EL (cell line): ENCODE results near the gene SOD1.
A peak's percentile ranks its signal among the peaks of the same experiment; 100 is the strongest.
"Not testable (repeated sequence)": the region's sequence is repeated elsewhere in the genome, so short reads cannot be mapped to it uniquely, and the experiment has no call there.

Source experiments
- DNase-seq: peaks from one replicate; pipeline ENCODE4 v3.0.0-alpha.2; 2016

The SOD1 gene

DNA sequence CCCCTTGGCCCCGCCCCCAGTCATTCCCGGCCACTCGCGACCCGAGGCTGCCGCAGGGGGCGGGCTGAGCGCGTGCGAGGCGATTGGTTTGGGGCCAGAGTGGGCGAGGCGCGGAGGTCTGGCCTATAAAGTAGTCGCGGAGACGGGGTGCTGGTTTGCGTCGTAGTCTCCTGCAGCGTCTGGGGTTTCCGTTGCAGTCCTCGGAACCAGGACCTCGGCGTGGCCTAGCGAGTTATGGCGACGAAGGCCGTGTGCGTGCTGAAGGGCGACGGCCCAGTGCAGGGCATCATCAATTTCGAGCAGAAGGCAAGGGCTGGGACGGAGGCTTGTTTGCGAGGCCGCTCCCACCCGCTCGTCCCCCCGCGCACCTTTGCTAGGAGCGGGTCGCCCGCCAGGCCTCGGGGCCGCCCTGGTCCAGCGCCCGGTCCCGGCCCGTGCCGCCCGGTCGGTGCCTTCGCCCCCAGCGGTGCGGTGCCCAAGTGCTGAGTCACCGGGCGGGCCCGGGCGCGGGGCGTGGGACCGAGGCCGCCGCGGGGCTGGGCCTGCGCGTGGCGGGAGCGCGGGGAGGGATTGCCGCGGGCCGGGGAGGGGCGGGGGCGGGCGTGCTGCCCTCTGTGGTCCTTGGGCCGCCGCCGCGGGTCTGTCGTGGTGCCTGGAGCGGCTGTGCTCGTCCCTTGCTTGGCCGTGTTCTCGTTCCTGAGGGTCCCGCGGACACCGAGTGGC is at the start of gene SOD1:
SOD1 (plus strand) TSS at position 158 of the 723 bp plus-strand sequence; CDS start at position 235, 77 bp downstream.
- peak; percentile 93 for DNase-seq

GRCh38 chr21:31611445-31611844 is 48.0 kb upstream of the SOD1 start:
- no peak for DNase-seq

GRCh38 chr21:31612894-31613785 is 46.4 kb upstream of the SOD1 start:
- peak; percentile 15 for DNase-seq

GRCh38 chr21:31614705-31615104 is 44.8 kb upstream of the SOD1 start:
- no peak for DNase-seq

GRCh38 chr21:31616216-31616615 is 43.3 kb upstream of the SOD1 start:
- no peak for DNase-seq

DNA sequence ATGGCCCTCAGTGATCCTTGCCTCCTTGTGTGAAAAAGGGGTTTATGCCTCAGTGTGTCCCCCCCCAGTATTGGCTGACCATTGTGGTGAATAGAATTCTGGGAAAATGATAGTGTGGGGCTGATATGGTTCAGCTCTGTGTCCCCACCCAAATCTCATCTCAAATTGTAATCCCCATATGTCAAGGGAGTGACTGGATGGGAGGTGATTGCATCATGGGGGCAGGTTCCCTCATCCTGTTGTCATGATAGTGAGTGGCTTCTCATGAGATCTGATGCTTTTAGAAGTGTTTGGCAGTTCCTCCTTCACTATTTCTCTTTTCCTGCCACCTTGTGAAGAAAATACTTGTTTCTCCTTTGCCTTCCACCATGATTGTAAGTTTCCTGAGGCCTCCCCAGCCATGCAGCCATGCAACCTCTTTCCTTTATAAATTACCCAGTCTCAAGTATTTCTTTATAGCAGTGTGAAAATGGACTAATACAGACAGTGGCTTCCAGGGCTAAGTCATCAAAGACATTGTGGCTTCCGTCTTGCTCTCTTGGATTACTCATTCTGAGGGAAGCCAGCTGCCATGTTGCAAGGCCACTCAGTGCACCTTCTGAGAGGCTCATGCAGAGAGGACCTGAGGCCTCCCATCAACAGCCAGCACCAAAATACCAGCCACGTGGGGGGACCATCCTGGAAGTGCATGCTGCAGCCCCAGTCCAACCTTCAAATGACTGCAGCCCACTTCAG is 40.6 kb upstream of the SOD1 start:
- DNase-seq, result no peak

DNA sequence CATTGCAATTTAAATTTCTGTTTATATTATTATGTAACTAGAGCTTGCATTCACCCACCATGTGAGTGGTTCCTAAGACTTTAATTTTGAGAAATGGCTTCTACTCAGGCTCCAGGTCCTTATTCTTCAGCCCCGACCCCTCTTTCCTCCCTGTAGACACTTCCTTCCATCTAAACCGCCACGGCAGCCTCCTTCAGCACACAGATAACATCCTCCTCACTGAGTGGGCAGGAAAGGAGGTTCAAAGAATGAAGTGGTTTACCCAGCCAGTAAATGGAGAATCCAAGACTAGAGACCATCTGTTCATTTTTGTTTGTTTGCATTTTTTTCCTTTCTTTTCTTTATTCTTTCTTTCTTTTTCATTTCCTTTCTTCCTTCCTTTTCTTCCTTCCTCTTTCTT is 37.1 kb upstream of the SOD1 start:
- no peak for DNase-seq

DNA sequence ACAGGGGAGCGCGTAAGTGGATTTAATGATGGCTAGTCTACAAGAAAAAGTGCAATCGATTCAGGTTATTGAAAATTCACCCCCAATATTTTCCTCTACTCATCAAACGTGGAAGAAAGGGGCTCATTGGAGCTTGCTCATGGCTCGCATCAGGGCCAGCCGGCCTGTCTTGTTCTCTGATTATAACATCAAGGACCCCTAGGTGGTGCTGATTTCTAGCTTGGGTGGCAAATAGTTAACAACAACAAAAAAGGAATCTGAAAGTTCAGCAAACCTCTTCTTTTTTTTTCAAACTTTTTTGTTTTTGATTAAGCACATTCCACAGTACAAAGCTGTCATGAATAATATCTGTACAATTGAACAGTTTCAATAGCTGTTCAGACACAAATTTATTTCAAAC is 35.8 kb upstream of the SOD1 start:
- DNase-seq, result no peak

DNA sequence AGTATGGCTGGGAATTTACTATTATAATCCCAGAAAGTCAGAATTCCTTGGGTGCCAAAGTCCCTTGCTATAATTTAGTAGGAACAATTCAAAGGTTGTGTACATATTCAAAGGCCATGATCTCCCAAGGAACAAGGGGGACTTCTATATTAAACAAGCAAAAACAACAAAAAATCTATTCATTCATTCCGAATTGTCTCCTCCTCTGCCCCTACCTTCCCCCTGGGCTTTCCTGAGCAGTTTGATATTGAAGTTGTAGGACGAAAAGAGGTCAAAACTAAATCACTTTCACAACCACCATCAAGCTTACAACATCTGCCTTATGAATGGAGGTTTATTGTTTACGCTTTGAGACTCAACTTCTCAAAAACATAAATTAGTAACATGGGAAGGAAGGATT is 35.3 kb upstream of the SOD1 start:
- DNase-seq, result no peak

GRCh38 chr21:31624961-31625491 is 34.5 kb upstream of the SOD1 start:
- DNase-seq, result no peak

DNA sequence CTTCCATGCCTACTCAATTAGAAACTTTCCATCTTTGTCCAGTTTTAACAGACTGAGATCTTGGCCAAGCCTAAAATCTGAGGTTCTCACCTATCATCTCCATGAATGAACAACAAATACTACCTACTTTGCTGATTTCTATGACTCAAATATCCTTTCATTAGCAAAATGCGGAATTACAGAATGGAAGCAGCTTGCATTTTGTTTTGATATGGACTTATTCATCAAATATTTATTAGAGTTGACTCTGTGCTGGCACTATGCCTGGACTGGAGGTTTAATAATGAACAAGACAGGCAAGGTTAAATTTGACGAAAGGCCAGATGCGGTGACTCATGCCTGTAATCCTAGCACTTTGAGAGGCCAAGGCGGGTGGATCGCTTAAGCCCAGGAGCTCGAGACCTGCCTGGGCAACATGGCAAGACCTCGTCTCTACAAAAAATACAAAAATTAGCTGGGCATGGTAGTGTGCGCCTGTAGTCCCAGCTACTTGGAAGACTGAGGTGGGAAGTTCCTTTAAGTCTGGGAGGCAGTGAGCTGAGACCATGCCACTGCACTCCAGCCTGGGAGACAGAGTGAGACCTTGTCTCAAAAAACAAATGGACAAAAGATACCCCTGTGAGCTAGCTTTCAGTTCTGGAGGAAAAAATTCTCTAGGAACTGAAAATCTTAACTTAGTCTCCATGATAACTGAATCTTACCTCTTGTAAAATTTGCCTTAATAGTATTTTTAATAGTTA is 29.4 kb upstream of the SOD1 start:
- DNase-seq, result peak; percentile 93

DNA sequence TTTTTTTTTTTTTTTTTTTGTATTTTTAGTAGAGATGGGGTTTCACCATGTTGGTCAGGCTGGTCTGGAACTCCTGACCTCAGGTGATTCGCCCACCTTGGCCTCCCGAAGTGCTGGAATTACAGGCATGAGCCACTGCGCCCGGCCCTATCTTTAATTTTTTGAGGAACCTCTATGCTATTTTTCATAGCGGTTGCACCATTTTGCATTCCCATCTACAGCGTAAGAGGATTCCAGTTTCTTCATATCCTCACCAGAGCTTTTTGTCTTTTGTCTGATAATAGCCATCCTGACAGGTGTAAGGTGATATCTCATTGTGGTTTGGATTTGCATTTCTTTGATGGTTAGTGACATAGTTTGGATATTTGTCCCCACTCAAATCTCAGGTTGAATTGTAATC is 27.6 kb upstream of the SOD1 start:
- not testable (repeated sequence) for DNase-seq

DNA sequence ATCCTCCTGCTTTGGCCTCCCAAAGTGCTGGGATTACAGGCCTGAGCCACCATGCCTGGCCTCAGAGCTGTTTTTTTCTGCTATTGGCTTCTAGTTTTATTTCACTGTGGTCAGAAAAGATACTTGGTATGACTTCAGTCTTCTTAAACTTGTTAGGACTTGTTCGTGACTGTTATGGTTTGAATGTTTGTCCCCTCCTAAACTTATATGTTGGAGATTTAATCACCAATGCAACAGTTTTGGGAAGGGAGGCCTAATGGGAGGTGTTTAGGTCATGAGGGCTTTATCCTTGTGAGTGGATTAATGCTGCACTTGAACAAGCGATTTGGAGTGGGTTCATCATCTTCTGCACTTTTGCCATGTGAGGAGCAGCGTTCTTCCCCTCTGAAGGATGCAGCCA is 24.5 kb upstream of the SOD1 start:
- no peak for DNase-seq

DNA sequence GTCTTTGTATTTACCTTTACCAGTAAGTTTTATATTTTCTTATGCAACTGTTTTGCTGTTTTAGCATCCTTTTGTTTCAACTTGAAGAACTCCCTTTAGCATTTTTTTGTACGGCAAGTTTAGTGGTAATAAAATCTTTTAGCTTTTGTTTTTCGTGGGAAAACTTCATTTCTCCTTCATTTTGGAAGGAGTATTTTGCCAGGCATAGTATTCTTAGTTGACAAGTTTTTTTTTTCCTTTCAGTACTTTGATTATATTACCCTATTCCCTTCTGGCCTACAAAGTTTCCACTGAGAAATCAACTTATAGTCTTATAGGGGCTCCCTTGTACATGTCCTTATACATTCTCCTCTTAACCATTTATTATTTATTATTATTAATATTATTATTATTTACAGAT is 22.6 kb upstream of the SOD1 start:
- DNase-seq, result no peak

GRCh38 chr21:31641416-31641922 is 18.0 kb upstream of the SOD1 start:
- no peak for DNase-seq

DNA sequence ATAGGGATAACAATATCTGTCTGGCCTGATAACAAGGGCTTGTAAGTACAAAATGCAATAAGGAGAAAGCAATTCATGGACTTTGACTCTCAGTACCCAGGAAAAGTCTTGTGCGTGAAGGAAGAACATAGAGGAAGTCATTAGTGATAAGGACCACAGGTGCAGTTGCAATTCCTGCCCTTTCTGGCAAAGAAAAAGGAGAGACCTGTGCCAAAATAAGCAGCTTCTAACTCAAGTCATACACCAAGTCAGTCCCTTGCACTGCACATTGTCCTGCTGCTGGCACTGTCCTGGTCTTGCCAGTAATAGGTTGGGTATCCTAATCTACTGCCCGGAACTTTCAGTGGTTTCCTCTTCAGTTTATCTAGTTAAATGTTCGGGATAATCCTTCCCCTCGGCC is 14.8 kb upstream of the SOD1 start:
- no peak for DNase-seq

DNA sequence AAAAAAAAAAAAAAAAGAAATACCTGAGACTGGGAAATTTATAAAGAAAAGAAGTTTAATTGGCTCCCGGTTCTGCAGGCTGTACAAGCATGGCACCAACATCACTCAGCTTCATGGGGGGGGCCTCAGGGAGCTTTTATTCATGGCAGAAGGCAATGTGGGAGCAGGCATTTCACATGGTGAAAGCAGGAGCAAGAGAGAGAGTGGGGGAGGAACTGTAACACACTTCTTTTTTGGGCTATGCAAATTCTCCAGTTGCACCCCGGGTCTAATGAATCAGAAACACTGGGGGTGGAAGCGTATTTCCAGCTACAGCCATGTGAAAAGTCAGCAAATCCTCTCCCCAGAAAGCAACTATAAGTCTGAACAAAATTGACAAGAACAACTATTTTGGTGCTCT is 11.8 kb upstream of the SOD1 start:
- no peak for DNase-seq

DNA sequence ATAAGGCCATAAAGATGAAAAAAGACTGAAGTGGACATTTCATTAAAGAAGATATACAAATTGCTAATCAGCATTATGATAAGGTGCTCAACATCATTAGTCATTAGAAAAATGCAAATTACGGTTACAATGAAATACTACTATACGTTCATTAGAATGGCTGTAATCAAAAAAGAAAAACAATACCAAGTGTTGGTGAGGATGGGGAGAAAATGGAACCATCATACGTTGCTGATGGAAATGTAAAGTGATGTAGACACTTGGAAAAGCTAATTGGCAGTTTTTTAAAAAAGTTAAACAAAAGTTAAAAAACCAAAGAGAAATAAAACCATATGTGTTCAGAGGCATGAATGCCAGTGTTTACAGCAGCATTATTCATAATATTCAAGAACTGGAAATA is 8.6 kb upstream of the SOD1 start:
- DNase-seq, result no peak

- not testable (repeated sequence) for DNase-seq
These were observed 8.0 kb upstream of the SOD1 start for GRCh38 chr21:31651491-31651890.

GRCh38 chr21:31654340-31654739 is 5.2 kb upstream of the SOD1 start:
- no peak for DNase-seq

GRCh38 chr21:31654821-31655580 is 4.5 kb upstream of the SOD1 start:
- DNase-seq, result not testable (repeated sequence)
